ENCODE measurements around the gene CHST11.
A peak's percentile ranks its signal among the peaks of the same experiment; 100 is the strongest.

The CHST11 gene

GRCh38 chr12:104456417-104456949 is at the start of gene CHST11 (continued):
- TF ChIP-seq PRDM2 (tag by site-specific recombination; IDR thresholded peaks at IDR 0.05; ENCODE audit: borderline replicate concordance) (no peak), ZNF548 (tag by site-specific recombination; IDR thresholded peaks at IDR 0.05) (no peak), ZNF704 (tag by site-specific recombination; IDR thresholded peaks at IDR 0.05) (no peak), INSM2 (tag by site-specific recombination; IDR thresholded peaks at IDR 0.05) (no peak), ZNF791 (tag by site-specific recombination; IDR thresholded peaks at IDR 0.05) (no peak), ZNF514 (tag by site-specific recombination; IDR thresholded peaks at IDR 0.05) (no peak), ZSCAN30 (tag by site-specific recombination; IDR thresholded peaks at IDR 0.05) (peak; percentile 93), GFI1B (tag by site-specific recombination; IDR thresholded peaks at IDR 0.05) (no peak), ZNF2 (tag by site-specific recombination; IDR thresholded peaks at IDR 0.05) (peak; percentile 22; the same call in 1 of the 2 replicates), ZNF341 (tag by site-specific recombination; IDR thresholded peaks at IDR 0.05; ENCODE audit: low read depth) (peak; percentile 66), ZNF248 (tag by site-specific recombination; IDR thresholded peaks at IDR 0.05) (no peak), HOXC10 (CRISPR knock-in tag; IDR thresholded peaks at IDR 0.05) (no peak), ZNF292 (tag by site-specific recombination; IDR thresholded peaks at IDR 0.05; ENCODE audit: borderline replicate concordance, low read depth) (no peak), ZNF366 (tag by site-specific recombination; conservative IDR thresholded peaks at IDR 0.05) (peak; percentile 35), ZFP41 (tag by site-specific recombination; IDR thresholded peaks at IDR 0.05; ENCODE audit: borderline replicate concordance) (no peak), ZEB2 (tag by site-specific recombination; IDR thresholded peaks at IDR 0.05) (peak; percentile 89), ZNF404 (tag by site-specific recombination; IDR thresholded peaks at IDR 0.05) (no peak), ZNF677 (tag by site-specific recombination; IDR thresholded peaks at IDR 0.05) (no peak), ZFP37 (tag by site-specific recombination; IDR thresholded peaks at IDR 0.05) (no peak), ZBTB6 (tag by site-specific recombination; IDR thresholded peaks at IDR 0.05) (peak; percentile 36; the same call in 1 of the 2 replicates), ZNF239 (tag by site-specific recombination; IDR thresholded peaks at IDR 0.05) (no peak), MEIS1 (CRISPR knock-in tag; IDR thresholded peaks at IDR 0.05; ENCODE audit: borderline replicate concordance) (no peak), ZNF324 (tag by site-specific recombination; IDR thresholded peaks at IDR 0.05) (peak; percentile 78), CTCF (tag by site-specific recombination; IDR thresholded peaks at IDR 0.05) (peak; percentile 74), ZNF529 (tag by site-specific recombination; IDR thresholded peaks at IDR 0.05; ENCODE audit: insufficient replicate concordance) (no peak), ZFHX2 (tag by site-specific recombination; conservative IDR thresholded peaks at IDR 0.05) (no peak; the same call in 1 of the 2 replicates), ZNF664 (tag by site-specific recombination; IDR thresholded peaks at IDR 0.05) (no peak)

Data from HEK293 (cell line).